IMR-90 (cell line): Measurements from ENCODE around the gene ARL4C. TPM values are rescaled to one million over a fixed set of nuclear protein-coding genes. Genes with fewer than 3 reads are reported as not detected.

Experiments
- ATAC-seq: fragments of 200-7000 bp; cut with Tn5 transposase; 2 replicates; pipeline ENCODE4 v1.9.1; 2020; ENCODE audit warnings: low read depth, mild to moderate bottlenecking, moderate library complexity
- BruUV-seq: library from RNA; stranded (reverse); fragments of 400-500 nt; replicated peaks from 2 replicates; lab custom pipeline; 2021; lab: Mats Ljungman, UMichigan
- CTCF ChIA-PET: fragments of 300-600 bp; formaldehyde crosslinking; extraction: SDS; loops from one replicate; lab custom pipeline; 2021; ENCODE audit warnings: antibody characterized with exemption; lab: Yijun Ruan, JAX
- POLR2A ChIA-PET: fragments of 300-600 bp; sonication (Branson Sonifier 250); formaldehyde crosslinking; loops from one replicate; lab custom pipeline; 2022; ENCODE audit warnings: antibody characterized with exemption; ENCODE audit not compliant: unreplicated experiment; lab: Charles Lee
- DNase-seq: peaks from one replicate; pipeline ENCODE4 v3.0.0; 2013
- H2AFZ ChIP-seq: replicated peaks from 2 replicates; pipeline ENCODE3; 2013; ENCODE audit warnings: low read length, mild to moderate bottlenecking; ENCODE audit not compliant: poor library complexity
- H2AK5ac ChIP-seq: 2 replicates; pipeline ENCODE4 v1.6.1; 2013; ENCODE audit warnings: low read depth, low read length, inconsistent platforms
- H2AK9ac ChIP-seq: replicated peaks from 2 replicates; pipeline ENCODE3; 2013; ENCODE audit warnings: mild to moderate bottlenecking, low read depth, low read length, moderate library complexity; ENCODE audit not compliant: poor library complexity
- H2BK120ac ChIP-seq: 2 replicates; pipeline ENCODE4 v1.6.1; 2013; ENCODE audit warnings: low read depth, low read length, inconsistent platforms
- H2BK15ac ChIP-seq: 3 replicates; pipeline ENCODE4 v1.6.1; 2013; ENCODE audit warnings: low read depth, low read length, inconsistent platforms
- H2BK20ac ChIP-seq: 2 replicates; pipeline ENCODE4 v1.6.1; 2013; ENCODE audit warnings: low read depth, mild to moderate bottlenecking, inconsistent platforms, low read length, moderate library complexity
- H2BK5ac ChIP-seq: 2 replicates; pipeline ENCODE4 v1.6.1; 2013; ENCODE audit warnings: mild to moderate bottlenecking, low read depth, low read length, inconsistent platforms; ENCODE audit not compliant: poor library complexity, severe bottlenecking
- H3K14ac ChIP-seq: replicated peaks from 2 replicates; pipeline ENCODE4 v1.6.1; 2013; ENCODE audit warnings: low read depth, low read length, inconsistent platforms
- H3K18ac ChIP-seq: 2 replicates; pipeline ENCODE4 v1.6.1; 2013; ENCODE audit warnings: low read depth, low read length, control low read depth
- H3K23ac ChIP-seq: 2 replicates; pipeline ENCODE4 v1.6.1; 2013; ENCODE audit warnings: low read depth, low read length, inconsistent platforms
- H3K27ac ChIP-seq: 2 replicates; pipeline ENCODE4 v1.5.1; 2013; ENCODE audit warnings: mild to moderate bottlenecking, control low read depth, low read length; ENCODE audit not compliant: insufficient read depth
- H3K27me3 ChIP-seq: 2 replicates; pipeline ENCODE4 v1.6.1; 2013; ENCODE audit warnings: low read length; ENCODE audit not compliant: control insufficient read depth, insufficient read depth
- H3K36me3 ChIP-seq: 2 replicates; pipeline ENCODE4 v1.6.1; 2013; ENCODE audit warnings: low read length, mixed read lengths; ENCODE audit not compliant: control insufficient read depth, insufficient read depth
- H3K4ac ChIP-seq: 2 replicates; pipeline ENCODE4 v1.6.1; 2013; ENCODE audit warnings: low read depth, low read length, inconsistent platforms
- H3K4me1 ChIP-seq: 2 replicates; pipeline ENCODE4 v1.6.1; 2013; ENCODE audit warnings: low read length, mixed read lengths; ENCODE audit not compliant: control insufficient read depth, insufficient read depth
- H3K4me2 ChIP-seq: 2 replicates; pipeline ENCODE4 v1.6.1; 2013; ENCODE audit warnings: low read depth, mild to moderate bottlenecking, control low read depth, low read length, moderate library complexity
- H3K4me3 ChIP-seq: 2 replicates; pipeline ENCODE4 v1.5.1; 2013; ENCODE audit warnings: low read depth, mild to moderate bottlenecking, control low read depth, low read length, moderate library complexity; ENCODE audit not compliant: insufficient read depth
- H3K56ac ChIP-seq: 2 replicates; pipeline ENCODE4 v1.6.1; 2013; ENCODE audit warnings: low read length, inconsistent platforms; ENCODE audit not compliant: insufficient read depth; ENCODE audit errors: extremely low read depth
- H3K79me1 ChIP-seq, 2 experiments: 2 replicates each; pipeline ENCODE4 v1.6.1; 2013; ENCODE audit warnings: low read length in 2 of 2, inconsistent platforms in 1 of 2, low read depth in 1 of 2
- H3K9ac ChIP-seq: 2 replicates; pipeline ENCODE4 v1.6.1; 2013; ENCODE audit warnings: low read depth, low read length, control low read depth
- H3K9me1 ChIP-seq: 2 replicates; pipeline ENCODE4 v1.6.1; 2013; ENCODE audit warnings: low read length, inconsistent platforms; ENCODE audit not compliant: insufficient read depth
- H3K9me3 ChIP-seq: 2 replicates; pipeline ENCODE4 v1.6.1; 2013; ENCODE audit warnings: low read length; ENCODE audit not compliant: control insufficient read depth, insufficient read depth
- H4K20me1 ChIP-seq: 2 replicates; pipeline ENCODE4 v1.6.1; 2013; ENCODE audit warnings: low read length, inconsistent platforms; ENCODE audit not compliant: insufficient read depth
- H4K5ac ChIP-seq: 2 replicates; pipeline ENCODE4 v1.6.1; 2013; ENCODE audit warnings: mild to moderate bottlenecking, low read depth, low read length, control low read depth
- H4K8ac ChIP-seq, 2 experiments: 2 replicates each; pipeline ENCODE4 v1.6.1; 2013; ENCODE audit warnings: low read depth in 2 of 2, low read length in 2 of 2, control low read depth in 1 of 2, inconsistent platforms in 1 of 2
- H4K91ac ChIP-seq: 2 replicates; pipeline ENCODE4 v1.6.1; 2013; ENCODE audit warnings: low read depth, low read length, inconsistent platforms; ENCODE audit not compliant: insufficient read depth
- CHD1 ChIP-seq: IDR thresholded peaks from 2 replicates; pipeline ENCODE4 v1.6.1; 2012; ENCODE audit warnings: low read depth, low read length, improper control_type of control experiment
- ELK1 ChIP-seq: fragments of 150-350 bp; IDR thresholded peaks from 2 replicates; pipeline ENCODE4 v1.6.1; 2016; ENCODE audit warnings: low read depth, mild to moderate bottlenecking, low read length, moderate library complexity, borderline replicate concordance
- FOS ChIP-seq: fragments of 150-350 bp; IDR thresholded peaks from 2 replicates; pipeline ENCODE4 v1.6.1; 2016; ENCODE audit warnings: low read depth, low read length
- MXI1 ChIP-seq: IDR thresholded peaks from 2 replicates; pipeline ENCODE4 v1.6.1; 2012; ENCODE audit warnings: low read depth, mild to moderate bottlenecking, low read length, moderate library complexity, borderline replicate concordance
- RCOR1 ChIP-seq: IDR thresholded peaks from 2 replicates; pipeline ENCODE4 v1.6.1; 2012; ENCODE audit warnings: mild to moderate bottlenecking, low read length, improper control_type of control experiment; ENCODE audit not compliant: insufficient replicate concordance
- WGBS, 2 experiments: methylation state at CpG; one replicate each; pipeline versions ENCODE4 v1.1.5 to v1.1.7; 2013; ENCODE audit warnings: missing lambda C conversion rate in 2 of 2; ENCODE audit not compliant: insufficient read length in 1 of 2; ENCODE audit errors: extremely low coverage in 2 of 2; 5-methylcytosine and 5-hydroxymethylcytosine counted together
- dilution Hi-C: fragments of 300-500 bp; cut with HindIII; formaldehyde crosslinking; loops from one replicate; pipeline ENCODE4 v1.14.3; 2018; ENCODE audit warnings: low sequenced_read_pairs; ENCODE audit not compliant: unreplicated experiment
- in situ Hi-C: fragments of 300-500 bp; cut with MboI; formaldehyde crosslinking; loops from 3 replicates; pipeline ENCODE4 v1.14.3; 2019; ENCODE audit warnings: low sequenced_read_pairs, inconsistent platforms, mixed read lengths
- intact Hi-C: fragments of 100-400 bp; cut with micrococcal nuclease; formaldehyde crosslinking; loops from 2 replicates; pipeline ENCODE4 v1.10.0; 2022
- polyA plus RNA-seq, 3 experiments: library from polyadenylated mRNA; depleted of rRNA; stranded (reverse); fragments of >200 nt; gene quantifications; 2 replicates each; pipeline ENCODE4 v1.2.3, GENCODE V29; 2012; ENCODE audit warnings: low replicate concordance in 1 of 3
- total RNA-seq: library from RNA; depleted of rRNA; stranded (reverse); fragments of >200 nt; gene quantifications from 2 replicates; pipeline ENCODE4 v1.2.3, GENCODE V29; 2012
- TF ChIP-seq, protein P1 (sequence below): fragments of 150-350 bp; IDR thresholded peaks from 2 replicates; pipeline ENCODE4 v1.6.1; 2017; ENCODE audit warnings: mild to moderate bottlenecking, antibody characterized with exemption, low read length, low read depth

ARL4C gene
- total and polyA plus RNA-seq, 2 of the 4 experiments (the other 2 are of a cell fraction): 7.7 to 8.2 TPM

DNA sequence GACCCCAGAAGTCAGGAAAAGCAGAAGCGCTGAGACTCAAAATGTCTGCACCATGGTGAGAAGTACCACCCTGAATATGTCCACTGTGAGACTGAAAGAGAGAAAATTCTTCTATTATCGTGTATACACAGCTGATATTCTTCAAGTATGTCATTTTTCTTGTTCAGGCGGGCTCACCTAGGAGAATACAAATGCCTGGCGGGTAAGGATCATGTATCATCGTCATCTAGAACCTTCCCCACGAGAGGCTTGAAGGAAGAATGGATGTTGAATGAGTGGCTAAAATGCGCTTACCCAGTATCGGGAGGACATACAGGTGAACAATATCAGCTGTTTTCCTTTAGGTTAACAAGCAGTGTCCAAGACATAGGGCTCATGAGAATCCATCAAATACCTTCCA, 21.1 kb upstream of the ARL4C start:
- H2AFZ ChIP-seq: no peak overlapping the region
- POLR2A ChIA-PET: no interaction called here
- no TSS peak for BruUV-seq
- H3K36me3 ChIP-seq: no peaks in the 10 kb centered on the region
- no peak overlapping the region for H3K4me3 ChIP-seq
- intact Hi-C loops (loop anchor here (1.0 kb wide), 1 partner anchor 590 kb away; no protein-coding TSS in a partner anchor), in situ Hi-C loops (no loop called here), dilution Hi-C loops (loop anchor here (25.0 kb wide), 1 partner anchor 181 kb away; no protein-coding TSS in a partner anchor)
- no peak overlapping the region for H2AK5ac ChIP-seq
- no peak overlapping the region for H3K56ac ChIP-seq
- no peak for DNase-seq
- no peak overlapping the region for H3K4ac ChIP-seq
- no peak overlapping the region for H4K5ac ChIP-seq
- no peak overlapping the region for H3K9ac ChIP-seq
- H4K20me1 ChIP-seq: no peaks in the 10 kb centered on the region
- H3K79me1 ChIP-seq: no peaks in the 10 kb centered on the region
- no peak overlapping the region for H4K8ac ChIP-seq
- no peak overlapping the region for H4K91ac ChIP-seq
- H3K9me1 ChIP-seq: peaks cover 11% of the 10 kb centered on the region
- H3K4me1 ChIP-seq: peaks cover 2% of the 10 kb centered on the region; the same call in 1 of the 2 replicates
- H3K23ac ChIP-seq: no peak overlapping the region
- TF ChIP-seq MXI1: no peak
- no peak for TF ChIP-seq ELK1
- TF ChIP-seq RCOR1: no peak
- TF ChIP-seq FOS: no peak
- TF ChIP-seq, protein P1, sequence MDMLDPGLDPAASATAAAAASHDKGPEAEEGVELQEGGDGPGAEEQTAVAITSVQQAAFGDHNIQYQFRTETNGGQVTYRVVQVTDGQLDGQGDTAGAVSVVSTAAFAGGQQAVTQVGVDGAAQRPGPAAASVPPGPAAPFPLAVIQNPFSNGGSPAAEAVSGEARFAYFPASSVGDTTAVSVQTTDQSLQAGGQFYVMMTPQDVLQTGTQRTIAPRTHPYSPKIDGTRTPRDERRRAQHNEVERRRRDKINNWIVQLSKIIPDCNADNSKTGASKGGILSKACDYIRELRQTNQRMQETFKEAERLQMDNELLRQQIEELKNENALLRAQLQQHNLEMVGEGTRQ: no peak
- no peak for TF ChIP-seq CHD1
- no peaks in the 10 kb centered on the region for H3K9me3 ChIP-seq
- no peak overlapping the region for H3K14ac ChIP-seq
- CTCF ChIA-PET: no interaction called here
- no peak overlapping the region for H2BK120ac ChIP-seq
- peaks cover 12% of the 10 kb centered on the region for H3K27me3 ChIP-seq
- no peak overlapping the region for H2BK5ac ChIP-seq
- no peak for ATAC-seq
- no peak overlapping the region for H2AK9ac ChIP-seq
- no peak overlapping the region for H3K27ac ChIP-seq
- no peak overlapping the region for H2BK15ac ChIP-seq
- WGBS, 2 experiments: no CpG with 5 or more reads among the region's 8 CpGs
- no peak overlapping the region for H3K4me2 ChIP-seq
- no peak overlapping the region for H2BK20ac ChIP-seq
- no peak overlapping the region for H3K18ac ChIP-seq
